Endothelial cell of umbilical vein (primary cell): Measurements from ENCODE around the gene ANKRD44. TPM values are rescaled to one million over a fixed set of nuclear protein-coding genes. Genes with fewer than 3 reads are reported as not detected.

Experiments used
- BruUV-seq: library from RNA; stranded (reverse); fragments of 400-500 nt; replicated peaks from 2 replicates; lab custom pipeline; 2021; lab: Mats Ljungman, UMichigan
- CTCF ChIA-PET: fragments of 300-600, 350-600 bp; sonication (Branson Sonifier 250); formaldehyde crosslinking; loops from one replicate; lab custom pipeline; 2021; ENCODE audit warnings: antibody characterized with exemption, inconsistent platforms; lab: Charles Lee
- POLR2A ChIA-PET: fragments of 300-600, 350-600 bp; sonication (Branson Sonifier 250); formaldehyde crosslinking; loops from one replicate; lab custom pipeline; 2021; ENCODE audit warnings: antibody characterized with exemption, inconsistent platforms; lab: Charles Lee
- DNase-seq: peaks from one replicate; pipeline ENCODE4 v3.0.0-alpha.2; 2011; ENCODE audit warnings: low read depth, low spot score
- FAIRE-seq: peaks from 2 replicates; lab custom pipeline; 2011; peaks lifted over from hg19 to GRCh38; lab: Jason Lieb, UNC
- H2AFZ ChIP-seq: 2 replicates; pipeline ENCODE4 v1.6.0; 2012; ENCODE audit warnings: low read depth, low read length, control low read depth, inconsistent platforms
- H3K27ac ChIP-seq: 2 replicates; pipeline ENCODE4 v1.5.1; 2011; ENCODE audit warnings: low read depth, mild to moderate bottlenecking, control low read depth, low read length, moderate library complexity; ENCODE audit not compliant: insufficient read depth
- H3K27me3 ChIP-seq, 2 experiments: 2 replicates each; pipeline versions ENCODE4 v1.6.0 to v1.6.1; 2011; ENCODE audit warnings: low read length in 2 of 2, mixed read lengths in 1 of 2; ENCODE audit not compliant: control insufficient read depth in 2 of 2, insufficient read depth in 2 of 2
- H3K36me3 ChIP-seq, 2 experiments: 2 replicates in 1 of 2; 3 replicates in 1 of 2; pipeline ENCODE4 v1.5.1; 2011; ENCODE audit warnings: low read length in 2 of 2, mild to moderate bottlenecking in 1 of 2, moderate library complexity in 1 of 2; ENCODE audit not compliant: control insufficient read depth in 2 of 2, insufficient read depth in 2 of 2; ENCODE audit errors: extremely low read depth in 1 of 2
- H3K4me1 ChIP-seq: 3 replicates; pipeline ENCODE4 v1.5.1; 2011; ENCODE audit warnings: mild to moderate bottlenecking, low read length; ENCODE audit not compliant: control insufficient read depth, insufficient read depth; ENCODE audit errors: extremely low read depth
- H3K4me2 ChIP-seq: 2 replicates; pipeline ENCODE4 v1.6.1; 2011; ENCODE audit warnings: low read length, control low read depth, mixed read lengths; ENCODE audit not compliant: insufficient read depth
- H3K4me3 ChIP-seq, 3 experiments: fragments of 200-600 bp in 1 of 3; sonication (generic), shearing (Covaris generic) in 1 of 3; replicated peaks in 1 of 3; 2 replicates each; pipeline ENCODE4 v1.5.1; 2011 to 2016; ENCODE audit warnings: control low read depth in 3 of 3, low read length in 3 of 3, mild to moderate bottlenecking in 2 of 3, inconsistent platforms in 1 of 3, low read depth in 1 of 3, moderate library complexity in 1 of 3; ENCODE audit not compliant: insufficient read depth in 1 of 3
- H3K79me2 ChIP-seq: 2 replicates; pipeline ENCODE4 v1.6.0; 2012; ENCODE audit warnings: low read length, inconsistent platforms; ENCODE audit not compliant: control insufficient read depth, insufficient read depth
- H3K9ac ChIP-seq: replicated peaks from 2 replicates; pipeline ENCODE3; 2011; ENCODE audit warnings: low read length, control low read depth; ENCODE audit not compliant: insufficient read depth; ENCODE audit errors: extremely low read depth
- H3K9me1 ChIP-seq: replicated peaks from 3 replicates; pipeline ENCODE4 v1.6.0; 2011; ENCODE audit warnings: mild to moderate bottlenecking, low read length; ENCODE audit not compliant: control insufficient read depth, insufficient read depth; ENCODE audit errors: extremely low read depth
- H3K9me3 ChIP-seq: replicated peaks from 2 replicates; pipeline ENCODE4 v1.5.1; 2012; ENCODE audit warnings: low read length, inconsistent platforms; ENCODE audit not compliant: control insufficient read depth, insufficient read depth
- H4K20me1 ChIP-seq: replicated peaks from 2 replicates; pipeline ENCODE3; 2011; ENCODE audit warnings: mild to moderate bottlenecking, low read length; ENCODE audit not compliant: control insufficient read depth, insufficient read depth; ENCODE audit errors: extremely low read depth
- CTCF ChIP-seq, 2 donors: IDR thresholded peaks; 1 replicate in 1 of 2; 2 replicates in 1 of 2; pipeline ENCODE4 v1.5.1; 2011; ENCODE audit warnings: low read length in 2 of 2, mild to moderate bottlenecking in 2 of 2, moderate library complexity in 2 of 2, control low read depth in 1 of 2, inconsistent platforms in 1 of 2, low read depth in 1 of 2; ENCODE audit not compliant: insufficient read depth in 1 of 2; ENCODE audit errors: extremely low read depth in 1 of 2
- EZH2 ChIP-seq: IDR thresholded peaks from 2 replicates; pipeline ENCODE4 v1.6.1; 2012; ENCODE audit warnings: borderline replicate concordance, low read depth, mild to moderate bottlenecking, moderate library complexity, low read length, inconsistent platforms; ENCODE audit not compliant: severe bottlenecking
- FOS ChIP-seq: IDR thresholded peaks from 2 replicates; pipeline ENCODE4 v1.6.1; 2011; ENCODE audit warnings: mild to moderate bottlenecking, low read length, moderate library complexity, borderline replicate concordance; ENCODE audit not compliant: insufficient read depth
- GATA2 ChIP-seq: IDR thresholded peaks from 2 replicates; pipeline ENCODE4 v1.7.0; 2011; ENCODE audit warnings: low read depth, mild to moderate bottlenecking, moderate library complexity, mixed read lengths, low read length; ENCODE audit not compliant: insufficient read length, insufficient read depth
- JUN ChIP-seq: IDR thresholded peaks from 2 replicates; pipeline ENCODE4 v1.6.1; 2011; ENCODE audit warnings: borderline replicate concordance, low read depth; ENCODE audit not compliant: insufficient read length, insufficient read depth
- MAX ChIP-seq: IDR thresholded peaks from 2 replicates; pipeline ENCODE4 v1.6.1; 2011; ENCODE audit not compliant: insufficient read depth, insufficient read length
- MYC ChIP-seq: IDR thresholded peaks from one replicate; pipeline ENCODE4 v1.6.1; 2011; ENCODE audit warnings: mild to moderate bottlenecking, low read depth, low read length
- POLR2A ChIP-seq: IDR thresholded peaks from 2 replicates; pipeline ENCODE4 v1.6.1; 2012; ENCODE audit warnings: low read depth, mild to moderate bottlenecking, control low read depth, low read length
- POLR2AphosphoS5 ChIP-seq: IDR thresholded peaks from 2 replicates; pipeline ENCODE4 v1.6.1; 2012; ENCODE audit warnings: low read depth, mild to moderate bottlenecking, control low read depth, low read length, moderate library complexity; ENCODE audit not compliant: insufficient read depth
- dilution Hi-C: fragments of 300-500 bp; cut with MboI; formaldehyde crosslinking; loops from one replicate; pipeline ENCODE4 v1.15.0; 2019; ENCODE audit warnings: low sequenced_read_pairs; ENCODE audit not compliant: extremely low pct_ligation_motif_present
- intact Hi-C: fragments of 100-400 bp; cut with micrococcal nuclease; formaldehyde crosslinking; loops from one replicate; pipeline ENCODE4 v1.10.0; 2022
- polyA plus RNA-seq, 4 experiments: library from polyadenylated mRNA; depleted of rRNA in 3 of 4; stranded (reverse) in 3 of 4; unstranded in 1 of 4; fragments of >200 nt; gene quantifications; 2 replicates each; pipeline versions ENCODE4 v1.2.1 to v1.2.3, GENCODE V29; 2011 to 2012; ENCODE audit warnings: missing spikeins in 1 of 4
- total RNA-seq: library from RNA; stranded (reverse); gene quantifications from 2 replicates; pipeline ENCODE4 v1.2.3, GENCODE V29; 2021

The ANKRD44 gene
- total and polyA plus RNA-seq, 2 donors (not counting 3 experiments of a cell fraction or from before 2014, with no cell fraction given) = 3.4 to 6.1 TPM

GRCh38 chr2:197209246-197209645 is 101.3 kb downstream of the ANKRD44 start:
- Histone ChIP-seq H3K4me1 (no peaks in the 10 kb centered on the region), H3K27me3 (peaks cover 0 to 1% of the 10 kb centered on the region in 2 experiments), H3K27ac (no peak overlapping the region), H3K4me3 (no peak overlapping the region), H3K79me2 (no peaks in the 10 kb centered on the region), H3K9me3 (no peaks in the 10 kb centered on the region), H3K9me1 (no peaks in the 10 kb centered on the region), H2AFZ (no peak overlapping the region), H3K4me2 (no peak overlapping the region), H3K36me3 (no peaks in the 10 kb centered on the region), H3K9ac (no peak overlapping the region), H4K20me1 (no peaks in the 10 kb centered on the region)
- intact Hi-C loops (no loop called here), dilution Hi-C loops (no loop called here)
- CTCF ChIA-PET = interaction anchor here (0.6 to 1.0 kb wide), 2 partner anchors 19 to 126 kb away, joined by 3 to 4 read pairs; no protein-coding TSS in a partner anchor
- FAIRE-seq (no peak), DNase-seq (no peak)
- TF ChIP-seq EZH2 (no peak), MYC (no peak), CTCF (IDR thresholded peaks at IDR 0.05; ENCODE audit: extremely low read depth in 1 of 2, insufficient read depth in 1 of 2, low read depth in 1 of 2, low read length in 2 of 2) (no peak), GATA2 (no peak), MAX (no peak), FOS (no peak), JUN (no peak), POLR2A (no peak), POLR2AphosphoS5 (no peak)
- POLR2A ChIA-PET = no interaction called here
- no TSS peak for BruUV-seq
